GM23248 (cell line): ENCODE results near the gene PPFIBP2.

ENCODE experiments used
- EZH2 ChIP-seq: fragments of 200-600 bp; sonication (generic); IDR thresholded peaks from 2 replicates; pipeline ENCODE4 v1.6.1; 2018; ENCODE audit warnings: antibody characterized with exemption, mild to moderate bottlenecking; ENCODE audit not compliant: insufficient read depth, poor library complexity, severe bottlenecking
- EZH2phosphoT487 ChIP-seq: fragments of 200-600 bp; sonication (generic); IDR thresholded peaks from 2 replicates; pipeline ENCODE4 v1.6.1; 2018; ENCODE audit warnings: antibody characterized with exemption, moderate library complexity, mild to moderate bottlenecking, low read depth; ENCODE audit not compliant: insufficient read depth

- TF ChIP-seq EZH2 (no peak), EZH2phosphoT487 (no peak)
These were observed 151.1 kb downstream of the PPFIBP2 start for GRCh38 chr11:7664867-7665266.
